RWPE2 (cell line): Measurements from ENCODE around the gene KSR1.
A peak's percentile ranks its signal among the peaks of the same experiment; 100 is the strongest.

ENCODE experiments used
- ATAC-seq: fragments of 200-7000 bp; cut with Tn5 transposase; 3 replicates; pipeline ENCODE4 v1.9.1; 2021; ENCODE audit warnings: low read depth
- DNase-seq: peaks from one replicate; pipeline ENCODE4 v3.0.0-alpha.2; 2020; ENCODE audit warnings: low spot score
- H3K27ac ChIP-seq: fragments of 450-650 bp; 2 replicates; pipeline ENCODE4 v1.5.1; 2017; ENCODE audit warnings: mild to moderate bottlenecking; ENCODE audit not compliant: poor library complexity, severe bottlenecking
- H3K27me3 ChIP-seq: fragments of 250-450 bp; sonication (Bioruptor Pico); 2 replicates; pipeline ENCODE4 v1.5.1; 2021; ENCODE audit warnings: mild to moderate bottlenecking, moderate library complexity; ENCODE audit not compliant: insufficient read depth, poor library complexity, severe bottlenecking
- H3K36me3 ChIP-seq: fragments of 250-450 bp; sonication (Bioruptor Pico); 2 replicates; pipeline ENCODE4 v1.5.1; 2020; ENCODE audit warnings: low read depth, mild to moderate bottlenecking, moderate library complexity
- H3K4me1 ChIP-seq: fragments of 250-450 bp; sonication (Bioruptor Pico); 2 replicates; pipeline ENCODE4 v1.5.1; 2021; ENCODE audit warnings: mild to moderate bottlenecking, moderate library complexity; ENCODE audit not compliant: insufficient read depth, poor library complexity, severe bottlenecking
- H3K4me3 ChIP-seq: fragments of 250-450 bp; sonication (Bioruptor Pico); 2 replicates; pipeline ENCODE4 v1.5.1; 2021; ENCODE audit warnings: mild to moderate bottlenecking, moderate library complexity; ENCODE audit not compliant: severe bottlenecking
- H3K9me3 ChIP-seq: fragments of 250-450 bp; sonication (Bioruptor Pico); 2 replicates; pipeline ENCODE4 v1.5.1; 2021; ENCODE audit warnings: mild to moderate bottlenecking, moderate library complexity; ENCODE audit not compliant: severe bottlenecking
- TF ChIP-seq, protein P1 (sequence below): fragments of 450-650 bp; IDR thresholded peaks from one replicate; pipeline ENCODE4 v1.5.1; 2017; ENCODE audit warnings: mild to moderate bottlenecking, moderate library complexity; ENCODE audit not compliant: poor library complexity, severe bottlenecking

KSR1 gene

DNA sequence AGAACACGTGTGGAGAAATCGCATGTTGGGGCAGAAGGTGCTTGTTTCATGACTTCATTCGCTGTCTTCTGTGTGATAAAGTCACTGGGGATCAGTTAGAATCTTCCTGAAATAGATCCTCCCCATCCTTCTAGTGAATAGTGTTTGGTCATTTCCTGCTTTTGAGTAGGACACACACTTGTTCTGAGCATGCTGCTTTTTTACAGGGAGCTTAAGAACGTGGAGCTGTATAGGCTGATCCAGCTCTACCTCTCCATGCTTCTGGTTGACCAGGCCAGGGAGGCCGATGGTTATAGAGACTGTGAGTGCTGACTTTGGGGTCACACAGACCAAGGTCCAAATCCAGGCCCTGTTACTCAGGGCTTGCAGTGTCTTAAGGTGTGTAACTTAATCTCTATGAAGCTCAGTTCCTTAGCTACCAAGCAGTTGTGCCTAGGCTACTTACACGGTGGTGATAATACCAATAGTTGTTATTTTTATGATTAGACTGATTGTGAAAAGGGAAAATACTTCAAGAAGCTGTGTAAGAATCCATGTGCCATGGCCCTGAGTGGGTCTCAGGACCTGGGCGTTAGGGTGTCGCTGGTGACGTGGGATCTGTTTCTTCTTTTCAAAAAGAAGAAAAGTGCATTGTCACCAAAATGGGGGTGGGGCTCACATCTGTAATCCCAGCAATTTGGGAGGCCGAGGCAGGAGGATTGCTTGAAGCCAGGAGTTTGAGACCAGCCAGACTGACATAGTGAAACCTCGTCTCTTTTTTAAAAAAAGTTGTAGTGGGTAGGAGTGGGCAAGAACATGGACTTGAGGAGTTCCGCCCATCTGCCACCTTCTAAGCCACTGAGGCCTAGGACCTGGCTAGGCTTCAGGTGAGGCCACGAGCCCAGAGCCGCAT is 110.7 kb downstream of the KSR1 start:
- ATAC-seq, result no peak
- Histone ChIP-seq H3K27ac (no peak overlapping the region), H3K36me3 (no peaks in the 10 kb centered on the region), H3K27me3 (no peaks in the 10 kb centered on the region), H3K4me3 (no peak overlapping the region), H3K9me3 (no peaks in the 10 kb centered on the region), H3K4me1 (no peaks in the 10 kb centered on the region)
- TF ChIP-seq, protein P1, sequence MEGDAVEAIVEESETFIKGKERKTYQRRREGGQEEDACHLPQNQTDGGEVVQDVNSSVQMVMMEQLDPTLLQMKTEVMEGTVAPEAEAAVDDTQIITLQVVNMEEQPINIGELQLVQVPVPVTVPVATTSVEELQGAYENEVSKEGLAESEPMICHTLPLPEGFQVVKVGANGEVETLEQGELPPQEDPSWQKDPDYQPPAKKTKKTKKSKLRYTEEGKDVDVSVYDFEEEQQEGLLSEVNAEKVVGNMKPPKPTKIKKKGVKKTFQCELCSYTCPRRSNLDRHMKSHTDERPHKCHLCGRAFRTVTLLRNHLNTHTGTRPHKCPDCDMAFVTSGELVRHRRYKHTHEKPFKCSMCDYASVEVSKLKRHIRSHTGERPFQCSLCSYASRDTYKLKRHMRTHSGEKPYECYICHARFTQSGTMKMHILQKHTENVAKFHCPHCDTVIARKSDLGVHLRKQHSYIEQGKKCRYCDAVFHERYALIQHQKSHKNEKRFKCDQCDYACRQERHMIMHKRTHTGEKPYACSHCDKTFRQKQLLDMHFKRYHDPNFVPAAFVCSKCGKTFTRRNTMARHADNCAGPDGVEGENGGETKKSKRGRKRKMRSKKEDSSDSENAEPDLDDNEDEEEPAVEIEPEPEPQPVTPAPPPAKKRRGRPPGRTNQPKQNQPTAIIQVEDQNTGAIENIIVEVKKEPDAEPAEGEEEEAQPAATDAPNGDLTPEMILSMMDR, result no peak
- DNase-seq, result no peak

DNA sequence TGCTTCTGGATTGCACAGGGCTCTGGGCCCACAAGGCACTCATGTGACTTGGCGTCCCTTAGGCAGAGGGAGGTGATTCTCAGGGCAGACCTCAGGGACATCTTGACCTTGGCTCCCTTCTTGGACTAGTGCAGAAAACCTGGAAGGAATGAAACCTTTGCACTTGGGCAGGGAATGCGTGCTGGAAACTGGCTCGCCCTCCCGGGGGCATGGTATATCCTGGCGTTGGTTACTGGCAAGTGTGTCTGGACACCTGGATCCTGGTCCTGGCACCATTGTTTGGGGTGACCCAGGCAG is 111.3 kb downstream of the KSR1 start:
- Histone ChIP-seq H3K9me3 (no peaks in the 10 kb centered on the region), H3K4me3 (no peak overlapping the region), H3K27me3 (no peaks in the 10 kb centered on the region), H3K27ac (no peak overlapping the region), H3K36me3 (no peaks in the 10 kb centered on the region), H3K4me1 (no peaks in the 10 kb centered on the region)
- no peak for ATAC-seq
- TF ChIP-seq, protein P1, result no peak
- no peak for DNase-seq

DNA sequence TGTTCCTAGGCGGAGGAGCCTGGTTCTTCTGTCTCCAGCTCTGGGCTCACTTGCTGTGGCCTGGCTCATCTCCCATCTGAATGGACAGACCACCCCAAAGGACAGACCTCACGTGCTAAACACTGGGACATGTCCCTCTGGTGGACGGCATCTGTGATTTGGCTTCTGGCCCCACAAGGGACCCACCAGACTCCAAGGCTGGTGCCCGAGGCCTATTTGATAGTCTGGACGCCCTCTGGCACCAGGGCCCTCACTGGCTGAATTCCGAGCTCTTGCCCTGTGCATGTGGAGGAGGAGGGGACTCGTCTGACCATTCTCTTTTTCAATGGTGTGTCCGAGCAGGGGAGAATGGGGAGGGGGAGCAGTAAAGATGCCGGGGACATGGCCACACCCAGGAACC is 112.0 kb downstream of the KSR1 start:
- DNase-seq (no peak), ATAC-seq (no peak)
- Histone ChIP-seq H3K4me3 (no peak overlapping the region), H3K4me1 (no peaks in the 10 kb centered on the region), H3K27me3 (no peaks in the 10 kb centered on the region), H3K36me3 (no peaks in the 10 kb centered on the region), H3K9me3 (no peaks in the 10 kb centered on the region), H3K27ac (no peak overlapping the region)
- TF ChIP-seq, protein P1, result no peak

DNA sequence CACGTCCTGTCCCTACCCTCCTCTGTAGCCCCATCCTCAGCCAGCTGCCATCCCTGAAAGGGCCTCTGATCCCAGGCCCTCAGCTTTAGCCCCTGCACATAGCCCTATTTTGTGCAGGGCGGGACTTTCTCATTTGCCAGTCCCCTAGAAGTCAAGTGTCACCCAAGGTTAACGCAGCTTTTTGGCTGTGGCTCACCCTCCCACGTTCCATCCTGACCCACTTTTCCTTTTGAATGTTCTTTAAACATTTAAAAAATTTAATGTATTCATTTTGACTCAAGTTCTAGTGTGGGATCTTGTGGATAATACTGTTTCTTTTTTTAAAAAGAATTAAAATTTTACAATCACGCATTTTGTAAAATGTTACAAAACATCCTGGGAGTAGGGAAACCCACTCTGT is 112.6 kb downstream of the KSR1 start:
- Histone ChIP-seq H3K9me3 (no peaks in the 10 kb centered on the region), H3K27me3 (no peaks in the 10 kb centered on the region), H3K27ac (no peak overlapping the region), H3K4me1 (no peaks in the 10 kb centered on the region), H3K4me3 (no peak overlapping the region), H3K36me3 (no peaks in the 10 kb centered on the region)
- ATAC-seq, result no peak
- TF ChIP-seq, protein P1, result no peak
- DNase-seq, result no peak

DNA sequence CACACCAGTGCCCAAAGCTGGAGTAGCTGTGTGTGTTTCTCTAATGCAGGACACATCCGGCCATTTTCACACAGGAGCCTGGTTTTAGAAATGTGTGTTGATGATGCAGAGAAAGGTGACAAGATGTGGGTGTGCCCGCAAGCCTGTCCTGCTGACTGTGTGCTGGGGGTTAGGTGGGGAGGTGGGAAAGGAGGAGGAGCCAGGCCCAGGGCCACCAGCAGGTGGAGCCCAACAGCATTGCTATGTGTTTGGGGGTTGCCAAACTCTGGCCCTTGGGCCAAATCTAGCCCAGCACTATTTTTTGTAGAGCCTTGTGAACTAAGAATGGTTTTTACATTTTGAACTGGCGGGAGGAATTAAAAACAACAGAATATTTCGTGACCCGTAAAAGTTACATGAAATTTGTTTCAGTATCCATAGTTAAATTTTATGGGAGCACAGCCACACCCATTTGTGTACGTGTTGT is 113.0 kb downstream of the KSR1 start:
- DNase-seq (no peak), ATAC-seq (peak; percentile 62; the same call in 1 of the 3 replicates)
- Histone ChIP-seq H3K27ac (no peak overlapping the region), H3K4me1 (no peaks in the 10 kb centered on the region), H3K4me3 (no peak overlapping the region), H3K9me3 (no peaks in the 10 kb centered on the region), H3K36me3 (no peaks in the 10 kb centered on the region), H3K27me3 (no peaks in the 10 kb centered on the region)
- TF ChIP-seq, protein P1, result peak; percentile 61
